HepG2 (cell line): Measurements from ENCODE around the gene SIK3. TPM values are rescaled to one million over a fixed set of nuclear protein-coding genes. Genes with fewer than 3 reads are reported as not detected.
A peak's percentile ranks its signal among the peaks of the same experiment; 100 is the strongest.

Experiments
- ARID2 ChIP-seq: sonication (generic); formaldehyde crosslinking; IDR thresholded peaks from 2 replicates; pipeline ENCODE4 v1.8.1; 2022; ENCODE audit warnings: mild to moderate bottlenecking, missing genetic modification reagents, borderline replicate concordance
- ARID5B ChIP-seq: IDR thresholded peaks from 2 replicates; pipeline ENCODE4 v1.4.0; 2020; ENCODE audit warnings: mild to moderate bottlenecking, missing genetic modification reagents
- ATF1 ChIP-seq: IDR thresholded peaks from 2 replicates; pipeline ENCODE4 v1.6.1; 2016; ENCODE audit warnings: mild to moderate bottlenecking, control low read depth
- CBX5 ChIP-seq: sonication (generic); formaldehyde crosslinking; IDR thresholded peaks from 2 replicates; pipeline ENCODE4 v1.4.0; 2020; ENCODE audit warnings: missing genetic modification reagents, borderline replicate concordance
- DZIP1 ChIP-seq: sonication (generic); formaldehyde crosslinking; IDR thresholded peaks from 2 replicates; pipeline ENCODE4 v1.5.0; 2020; ENCODE audit warnings: mild to moderate bottlenecking, missing genetic modification reagents
- LBX2 ChIP-seq: sonication (generic); formaldehyde crosslinking; IDR thresholded peaks from 2 replicates; pipeline ENCODE4 v1.5.0; 2020; ENCODE audit warnings: missing genetic modification reagents, mild to moderate bottlenecking, borderline replicate concordance
- NCOR1 ChIP-seq: fragments of 200-600 bp; sonication (generic); IDR thresholded peaks from 2 replicates; pipeline ENCODE4 v1.7.0; 2017; ENCODE audit warnings: antibody characterized with exemption, low read length, borderline replicate concordance
- NR2C2 ChIP-seq: sonication (generic); formaldehyde crosslinking; IDR thresholded peaks from 2 replicates; pipeline ENCODE4 v1.4.0; 2020; ENCODE audit warnings: missing genetic modification reagents, mild to moderate bottlenecking, moderate library complexity, borderline replicate concordance
- ZBTB10 ChIP-seq: sonication (generic); formaldehyde crosslinking; IDR thresholded peaks from 2 replicates; pipeline ENCODE4 v1.4.0; 2020; ENCODE audit warnings: missing genetic modification reagents, borderline replicate concordance
- ZBTB21 ChIP-seq: sonication (generic); formaldehyde crosslinking; IDR thresholded peaks from 2 replicates; pipeline ENCODE4 v1.4.0; 2020; ENCODE audit warnings: missing genetic modification reagents
- ZEB1 ChIP-seq: IDR thresholded peaks from 2 replicates; pipeline ENCODE4 v1.6.1; 2012; ENCODE audit warnings: mild to moderate bottlenecking, low read depth, inconsistent platforms; ENCODE audit not compliant: insufficient replicate concordance
- ZFYVE20 ChIP-seq: sonication (generic); formaldehyde crosslinking; IDR thresholded peaks from 2 replicates; pipeline ENCODE4 v1.8.0; 2023; ENCODE audit warnings: low read depth, mild to moderate bottlenecking, moderate library complexity, missing genetic modification reagents, borderline replicate concordance
- ZNF33A ChIP-seq: sonication (generic); formaldehyde crosslinking; IDR thresholded peaks from 2 replicates; pipeline ENCODE4 v1.5.1; 2020; ENCODE audit warnings: missing genetic modification reagents, mild to moderate bottlenecking, moderate library complexity, borderline replicate concordance
- ZNF639 ChIP-seq: conservative IDR thresholded peaks from 2 replicates; pipeline ENCODE4 v1.6.1; 2018; ENCODE audit warnings: missing genetic modification reagents
- ZNF883 ChIP-seq: sonication (generic); formaldehyde crosslinking; IDR thresholded peaks from 2 replicates; pipeline ENCODE4 v1.5.1; 2020; ENCODE audit warnings: mild to moderate bottlenecking, missing genetic modification reagents; ENCODE audit errors: not compliant biosample characterization
- ZSCAN20 ChIP-seq: sonication (generic); formaldehyde crosslinking; IDR thresholded peaks from 2 replicates; pipeline ENCODE4 v1.4.0; 2020; ENCODE audit warnings: missing genetic modification reagents, mild to moderate bottlenecking, borderline replicate concordance
- polyA plus RNA-seq, 8 experiments: library from polyadenylated mRNA; depleted of rRNA in 3 of 8; stranded (reverse) in 7 of 8; unstranded in 1 of 8; fragments of >200 nt; fragmentation: Illumina TruSeq in 4 of 8; extraction: Trizol in 4 of 8; gene quantifications; 2 replicates each; pipeline versions ENCODE4 v1.2.1 to v1.2.3, GENCODE V29; 2011 to 2016; ENCODE audit warnings: low read depth in 4 of 8, missing spikeins in 1 of 8, mixed read lengths in 1 of 8; ENCODE audit not compliant: insufficient read depth in 1 of 8
- total RNA-seq, 5 experiments: library from RNA; depleted of rRNA; stranded (reverse); fragments of >200 nt; fragmentation: Illumina TruSeq; extraction: Trizol; gene quantifications; 2 replicates each; pipeline ENCODE4 v1.2.3, GENCODE V29; 2016; ENCODE audit warnings: low read depth in 1 of 5

The SIK3 gene
- total and polyA plus RNA-seq, 2 of the 13 experiments (the other 11 are each of a cell fraction or from before 2014, with no cell fraction given), result 5.7 to 9.8 TPM

GRCh38 chr11:116829525-116830183 lies 268.6 kb downstream of the SIK3 start, which contains the start of gene APOC3 (continued):
- TF ChIP-seq ARID2 (CRISPR knock-in tag) (no peak), ZEB1 (no peak), ZNF33A (CRISPR knock-in tag) (no peak), ZNF639 (CRISPR knock-in tag) (no peak), ZBTB21 (no peak), NR2C2 (CRISPR knock-in tag) (peak; percentile 81), ZNF883 (CRISPR knock-in tag) (no peak), CBX5 (peak; percentile 64; the same call in 1 of the 2 replicates), ZBTB10 (peak; percentile 84), DZIP1 (no peak), ATF1 (CRISPR knock-in tag) (no peak), LBX2 (CRISPR knock-in tag) (no peak), ZSCAN20 (CRISPR knock-in tag) (no peak), NCOR1 (peak; percentile 91), ARID5B (CRISPR knock-in tag) (peak; percentile 67; the same call in 1 of the 2 replicates), ZFYVE20 (CRISPR knock-in tag) (no peak)
